WERI-Rb-1 (cell line): Measurements from ENCODE around the gene ST8SIA1.

Experiments
- DNase-seq: peaks from one replicate; pipeline ENCODE4 v3.0.0-alpha.2; 2020
- H3K27ac ChIP-seq: fragments of 250-450 bp; sonication (Bioruptor Pico); 2 replicates; pipeline ENCODE4 v1.5.1; 2020; ENCODE audit warnings: mild to moderate bottlenecking, moderate library complexity
- H3K27me3 ChIP-seq: fragments of 250-450 bp; sonication (Bioruptor Pico); 2 replicates; pipeline ENCODE4 v1.5.1; 2021; ENCODE audit warnings: mild to moderate bottlenecking, low read depth, moderate library complexity; ENCODE audit not compliant: insufficient read depth, severe bottlenecking
- H3K36me3 ChIP-seq: fragments of 250-450 bp; sonication (Bioruptor Pico); 2 replicates; pipeline ENCODE4 v1.5.1; 2020; ENCODE audit warnings: mild to moderate bottlenecking, moderate library complexity
- H3K4me3 ChIP-seq: 2 replicates; pipeline ENCODE4 v1.5.1; 2011; ENCODE audit warnings: low read depth, mild to moderate bottlenecking, control low read depth, low read length
- H3K9me3 ChIP-seq: fragments of 250-450 bp; sonication (Bioruptor Pico); 2 replicates; pipeline ENCODE4 v1.5.1; 2021; ENCODE audit warnings: mild to moderate bottlenecking, moderate library complexity; ENCODE audit not compliant: severe bottlenecking
- CTCF ChIP-seq: IDR thresholded peaks from 2 replicates; pipeline ENCODE4 v1.5.1; 2011; ENCODE audit warnings: low read depth, mild to moderate bottlenecking, control low read depth, inconsistent platforms, low read length

Gene ST8SIA1

DNA sequence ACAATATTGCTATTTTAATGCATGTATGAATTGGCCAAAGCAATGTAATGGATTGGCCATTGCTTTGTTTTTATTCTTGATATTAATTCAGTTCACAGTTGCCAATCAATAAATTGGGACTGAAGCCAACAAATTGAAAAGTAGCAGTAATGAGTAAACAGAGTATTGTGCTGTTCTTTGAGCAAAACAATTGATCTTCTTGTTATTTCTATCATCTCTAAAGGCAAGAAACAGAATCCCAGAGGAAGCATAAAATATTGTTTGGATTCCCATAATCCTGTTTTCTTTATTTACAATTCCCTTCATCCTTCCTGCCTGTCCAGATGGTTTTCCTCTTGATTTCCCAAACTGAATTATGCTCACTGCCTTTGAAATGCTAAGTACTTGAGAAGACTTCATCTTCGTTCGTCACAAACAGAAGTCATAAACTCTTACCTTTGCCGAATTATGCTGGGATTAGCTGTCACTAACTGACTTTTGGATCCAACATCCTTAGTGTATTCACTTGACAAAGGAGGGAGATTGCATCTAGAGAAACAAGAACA is 85.9 kb downstream of the ST8SIA1 start:
- H3K27ac ChIP-seq = no peak overlapping the region
- no peaks in the 10 kb centered on the region for H3K27me3 ChIP-seq
- no peak overlapping the region for H3K4me3 ChIP-seq
- TF ChIP-seq CTCF = no peak
- no peaks in the 10 kb centered on the region for H3K9me3 ChIP-seq
- no peaks in the 10 kb centered on the region for H3K36me3 ChIP-seq
- DNase-seq = no peak

DNA sequence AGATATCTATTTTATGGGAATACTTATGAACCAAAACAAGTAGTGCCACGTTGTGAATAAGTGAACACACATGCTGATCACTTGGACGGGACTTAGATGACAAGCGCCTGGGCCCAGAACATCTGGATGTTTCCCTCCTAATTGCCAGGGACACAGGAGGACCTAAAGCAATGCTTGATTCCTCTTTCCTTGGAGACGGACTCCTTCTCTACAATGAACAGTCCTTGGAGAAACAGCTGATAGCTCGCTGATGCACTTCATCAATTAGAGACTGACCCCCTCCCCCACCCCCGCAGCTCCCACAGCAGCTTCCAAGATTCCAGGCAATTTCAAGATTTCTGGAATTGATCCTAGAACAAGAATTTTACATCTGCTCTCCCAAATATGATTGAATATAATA is 86.4 kb downstream of the ST8SIA1 start:
- H3K27me3 ChIP-seq = no peaks in the 10 kb centered on the region
- no peak overlapping the region for H3K4me3 ChIP-seq
- no peaks in the 10 kb centered on the region for H3K9me3 ChIP-seq
- H3K27ac ChIP-seq = no peak overlapping the region
- H3K36me3 ChIP-seq = no peaks in the 10 kb centered on the region
- DNase-seq = no peak
- no peak for TF ChIP-seq CTCF

- H3K36me3 ChIP-seq = no peaks in the 10 kb centered on the region
- no peaks in the 10 kb centered on the region for H3K27me3 ChIP-seq
- H3K9me3 ChIP-seq = no peaks in the 10 kb centered on the region
- H3K4me3 ChIP-seq = no peak overlapping the region
- H3K27ac ChIP-seq = no peak overlapping the region
- DNase-seq = no peak
- no peak for TF ChIP-seq CTCF
Observed at GRCh38 chr12:22246217-22246846, 88.2 kb downstream of the ST8SIA1 start.

- TF ChIP-seq CTCF = no peak
- Histone ChIP-seq H3K27me3 (no peaks in the 10 kb centered on the region), H3K9me3 (no peaks in the 10 kb centered on the region), H3K36me3 (no peaks in the 10 kb centered on the region), H3K4me3 (no peak overlapping the region), H3K27ac (no peak overlapping the region)
- DNase-seq = no peak
Observed at GRCh38 chr12:22242726-22243125, 91.8 kb downstream of the ST8SIA1 start.

GRCh38 chr12:22238211-22238610 is 96.3 kb downstream of the ST8SIA1 start:
- H3K27me3 ChIP-seq = no peaks in the 10 kb centered on the region
- no peak for TF ChIP-seq CTCF

DNA sequence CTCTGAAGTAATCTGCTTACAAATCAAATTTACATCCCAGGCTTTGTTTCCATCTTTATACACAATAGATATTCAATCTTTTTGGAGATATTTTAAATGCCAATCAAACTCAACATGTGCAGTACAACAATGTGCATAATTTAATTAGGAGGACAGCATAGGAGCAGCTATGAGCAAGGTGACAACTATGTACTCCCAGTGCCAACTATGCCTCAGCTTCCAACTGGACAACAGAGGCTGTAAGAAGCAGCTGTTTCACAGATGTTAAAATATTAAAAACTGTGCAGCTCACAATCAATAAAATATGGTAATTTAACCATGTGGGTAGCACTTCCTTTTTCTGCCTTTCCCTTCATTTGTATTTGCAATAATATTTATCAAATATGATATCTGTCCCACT is 99.9 kb downstream of the ST8SIA1 start:
- no peak for TF ChIP-seq CTCF
- DNase-seq = no peak
- Histone ChIP-seq H3K4me3 (no peak overlapping the region), H3K36me3 (no peaks in the 10 kb centered on the region), H3K27ac (no peak overlapping the region), H3K9me3 (no peaks in the 10 kb centered on the region), H3K27me3 (no peaks in the 10 kb centered on the region)

More at GRCh38 chr12:22238211-22238610, 96.3 kb downstream of the ST8SIA1 start:
- DNase-seq = no peak
- no peak overlapping the region for H3K4me3 ChIP-seq
- H3K27ac ChIP-seq = no peak overlapping the region
- H3K36me3 ChIP-seq = no peaks in the 10 kb centered on the region
- no peaks in the 10 kb centered on the region for H3K9me3 ChIP-seq
